Peyer's patch (tissue), 4 donors: ENCODE results near the gene SLC47A2.

ENCODE experiments used
- CTCF ChIP-seq, 6 experiments: fragments of 450-650 bp in 4 of 6; fragments of 200-600 bp in 2 of 6; sonication (generic) in 1 of 6; IDR thresholded peaks; one replicate each; pipeline ENCODE4 v1.5.1; 2017 to 2019; ENCODE audit warnings: antibody characterized with exemption in 6 of 6, mild to moderate bottlenecking in 3 of 6, moderate library complexity in 1 of 6
- POLR2A ChIP-seq, 2 donors: fragments of 450-650 bp; IDR thresholded peaks; one replicate each; pipeline ENCODE4 v1.5.1; 2017; ENCODE audit warnings: antibody characterized with exemption in 2 of 2, mild to moderate bottlenecking in 2 of 2, moderate library complexity in 2 of 2

- peak in 2 of 6 experiments; percentile 10 to 15 for TF ChIP-seq CTCF (IDR thresholded peaks at IDR 0.05)
- TF ChIP-seq POLR2A (IDR thresholded peaks at IDR 0.05): peak; percentile 30 to 31
Measured at GRCh38 chr17:19753051-19753509, 36.7 kb upstream of the SLC47A2 start.
